Muscle layer of colon (tissue), 2 donors: Measurements from ENCODE around the gene NRP2.
A peak's percentile ranks its signal among the peaks of the same experiment; 100 is the strongest.

Source experiments
- H3K27ac ChIP-seq: one replicate; pipeline ENCODE4 v1.7.0; 2013; ENCODE audit warnings: low read depth, mild to moderate bottlenecking, low read length, moderate library complexity
- H3K27me3 ChIP-seq, 2 donors: one replicate each; pipeline ENCODE4 v1.7.0; 2013; ENCODE audit warnings: low read length in 2 of 2, mild to moderate bottlenecking in 2 of 2; ENCODE audit not compliant: insufficient read depth in 2 of 2, control insufficient read depth in 1 of 2
- H3K36me3 ChIP-seq: one replicate; pipeline ENCODE4 v1.7.0; 2013; ENCODE audit warnings: mild to moderate bottlenecking, low read length; ENCODE audit not compliant: insufficient read depth
- H3K4me1 ChIP-seq: one replicate; pipeline ENCODE4 v1.7.0; 2013; ENCODE audit warnings: mild to moderate bottlenecking, low read length; ENCODE audit not compliant: insufficient read depth
- H3K4me3 ChIP-seq, 2 donors: one replicate each; pipeline ENCODE4 v1.7.0; 2013; ENCODE audit warnings: low read length in 2 of 2, low read depth in 1 of 2, mild to moderate bottlenecking in 1 of 2, moderate library complexity in 1 of 2
- H3K9ac ChIP-seq: one replicate; pipeline ENCODE4 v1.7.0; 2013; ENCODE audit warnings: low read length
- H3K9me3 ChIP-seq: one replicate; pipeline ENCODE4 v1.7.0; 2013; ENCODE audit warnings: mild to moderate bottlenecking, low read length
- donor health status: abdominal sarcoma.
- donor health status: Adenocarcinoma of cecum.

The NRP2 gene

DNA sequence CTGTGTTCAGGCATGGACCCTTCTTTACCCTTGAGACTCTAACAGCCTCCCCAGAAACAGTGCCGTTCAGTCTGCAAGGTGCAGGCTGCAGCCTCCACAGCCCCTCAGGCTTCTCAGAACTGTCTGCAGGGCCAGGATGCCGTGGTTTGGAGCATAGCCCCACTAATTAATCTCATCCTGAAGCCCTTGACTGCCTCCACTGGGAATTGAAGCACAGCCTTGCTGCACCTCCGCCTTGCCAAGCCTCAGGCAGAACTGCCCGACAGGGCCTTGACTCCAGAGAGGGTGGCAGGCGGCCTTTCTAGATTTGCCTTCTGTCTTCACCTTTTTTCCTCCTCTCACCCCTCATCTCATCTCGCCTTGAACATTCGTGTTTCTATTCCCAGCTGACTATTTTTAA lies 119.8 kb downstream of the NRP2 start:
- Histone ChIP-seq H3K4me1 (peaks cover 53% of the 10 kb centered on the region), H3K4me3 (no peak overlapping the region), H3K9ac (peak overlapping the region; percentile 45), H3K27me3 (no peaks in the 10 kb centered on the region), H3K9me3 (no peaks in the 10 kb centered on the region), H3K27ac (peak overlapping the region; percentile 91), H3K36me3 (no peaks in the 10 kb centered on the region)

DNA sequence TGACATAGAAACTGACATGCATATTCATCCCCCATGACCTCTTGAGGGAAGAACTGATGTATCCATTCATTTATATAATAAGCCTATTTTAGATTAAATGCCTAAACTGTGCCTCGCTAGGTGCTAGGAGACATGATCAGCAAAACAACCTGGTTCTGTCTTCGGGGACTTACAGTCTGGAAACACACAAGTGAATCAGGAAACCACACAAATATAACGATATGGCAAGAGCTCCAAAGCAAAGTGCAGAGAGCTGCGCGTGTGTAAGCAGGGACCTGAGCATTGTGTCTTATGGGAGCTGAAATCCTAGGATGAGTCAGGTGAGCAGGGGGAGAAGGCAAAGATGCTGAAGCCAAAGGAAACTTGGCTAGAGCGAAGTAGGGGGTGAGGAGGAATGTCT lies 120.6 kb downstream of the NRP2 start:
- H3K9me3 ChIP-seq: no peaks in the 10 kb centered on the region
- H3K4me3 ChIP-seq: no peak overlapping the region
- peak overlapping the region; percentile 91 for H3K27ac ChIP-seq
- no peaks in the 10 kb centered on the region for H3K27me3 ChIP-seq
- no peaks in the 10 kb centered on the region for H3K36me3 ChIP-seq
- H3K4me1 ChIP-seq: peaks cover 45% of the 10 kb centered on the region
- H3K9ac ChIP-seq: no peak overlapping the region

DNA sequence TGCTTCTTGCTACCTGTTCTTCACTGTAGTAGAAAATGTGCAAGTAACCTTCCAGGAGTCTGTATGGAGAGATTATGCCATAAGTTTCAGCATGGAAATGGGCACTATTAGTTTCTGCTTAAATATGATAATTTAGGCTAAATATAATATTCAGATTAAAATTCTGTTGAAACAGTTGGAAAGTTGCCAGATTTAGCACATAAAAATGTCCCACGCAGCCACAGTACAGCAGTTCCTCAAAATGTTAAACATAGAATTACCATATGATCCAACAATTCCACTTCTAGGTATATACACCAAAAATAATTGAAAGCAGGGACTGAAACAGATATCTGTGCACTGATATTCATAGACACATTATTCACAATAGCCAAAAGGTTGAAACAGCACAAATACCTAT lies 121.2 kb downstream of the NRP2 start:
- Histone ChIP-seq H3K36me3 (no peaks in the 10 kb centered on the region), H3K27ac (no peak overlapping the region), H3K27me3 (no peaks in the 10 kb centered on the region), H3K4me1 (peaks cover 41% of the 10 kb centered on the region), H3K4me3 (no peak overlapping the region), H3K9ac (no peak overlapping the region), H3K9me3 (no peaks in the 10 kb centered on the region)

DNA sequence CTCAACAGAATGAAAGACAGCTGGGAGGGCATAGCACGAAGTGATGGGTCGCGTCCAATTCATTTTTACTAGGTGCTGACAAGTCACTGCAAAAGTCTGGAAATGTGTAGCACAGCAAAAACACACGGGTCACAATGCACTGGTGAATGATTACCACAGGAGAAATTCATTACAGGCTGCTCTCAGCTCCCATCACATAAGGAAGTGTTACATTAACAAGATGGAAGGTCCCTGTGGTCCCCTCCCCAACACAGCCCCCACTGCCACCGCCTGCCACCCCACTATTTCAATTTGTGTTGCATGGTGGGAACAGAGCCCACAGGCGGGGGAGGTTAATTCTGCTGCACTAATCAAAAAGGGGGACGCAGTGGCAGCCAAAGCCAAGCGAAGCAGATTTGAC lies 122.8 kb downstream of the NRP2 start:
- H3K27ac ChIP-seq: no peak overlapping the region

DNA sequence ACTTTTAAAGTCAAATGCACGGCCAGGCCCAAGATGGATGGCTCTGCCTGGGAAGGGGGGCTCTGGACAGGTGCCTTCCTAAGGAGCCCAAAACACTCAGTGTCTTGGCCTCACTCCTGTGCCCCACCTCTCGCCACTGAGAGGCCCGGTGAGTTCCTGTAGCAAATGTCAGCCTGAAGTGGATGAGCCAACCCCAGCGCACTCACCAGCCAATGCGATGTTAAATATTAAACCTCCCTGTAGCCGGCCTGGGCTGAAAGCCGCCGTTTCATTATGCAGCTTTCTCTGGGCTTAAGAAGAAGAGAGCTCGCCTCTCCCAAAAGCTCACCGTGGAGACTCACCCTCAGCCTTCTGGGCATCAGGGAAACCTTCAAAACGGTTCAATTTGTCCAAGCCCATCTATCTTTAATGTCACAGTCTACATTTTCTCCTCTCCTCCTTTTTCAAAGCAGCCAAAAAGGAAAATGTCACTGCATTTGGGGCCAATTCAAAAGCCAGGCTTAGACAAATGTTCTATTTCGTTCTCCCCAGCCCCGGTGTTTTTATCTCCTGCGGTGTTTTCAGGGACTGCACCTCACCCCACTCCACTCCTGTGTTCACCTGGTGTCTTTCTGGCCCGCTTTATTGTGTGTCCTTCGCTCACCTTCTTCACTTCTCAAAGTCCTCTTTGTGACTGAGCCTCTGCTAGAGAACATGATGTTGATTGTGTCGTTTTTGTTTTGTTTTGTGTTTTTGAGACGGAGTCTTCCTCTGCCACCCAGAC lies 124.0 kb downstream of the NRP2 start:
- Histone ChIP-seq H3K9ac (no peak overlapping the region), H3K36me3 (no peaks in the 10 kb centered on the region), H3K27ac (no peak overlapping the region), H3K4me1 (peaks cover 31% of the 10 kb centered on the region), H3K9me3 (no peaks in the 10 kb centered on the region), H3K27me3 (no peaks in the 10 kb centered on the region), H3K4me3 (no peak overlapping the region)

More for the DNA sequence above, 122.8 kb downstream of the NRP2 start:
- no peaks in the 10 kb centered on the region for H3K27me3 ChIP-seq
- no peak overlapping the region for H3K9ac ChIP-seq
- no peak overlapping the region for H3K4me3 ChIP-seq
- peaks cover 43% of the 10 kb centered on the region for H3K4me1 ChIP-seq
- no peaks in the 10 kb centered on the region for H3K9me3 ChIP-seq
- H3K36me3 ChIP-seq: no peaks in the 10 kb centered on the region

DNA sequence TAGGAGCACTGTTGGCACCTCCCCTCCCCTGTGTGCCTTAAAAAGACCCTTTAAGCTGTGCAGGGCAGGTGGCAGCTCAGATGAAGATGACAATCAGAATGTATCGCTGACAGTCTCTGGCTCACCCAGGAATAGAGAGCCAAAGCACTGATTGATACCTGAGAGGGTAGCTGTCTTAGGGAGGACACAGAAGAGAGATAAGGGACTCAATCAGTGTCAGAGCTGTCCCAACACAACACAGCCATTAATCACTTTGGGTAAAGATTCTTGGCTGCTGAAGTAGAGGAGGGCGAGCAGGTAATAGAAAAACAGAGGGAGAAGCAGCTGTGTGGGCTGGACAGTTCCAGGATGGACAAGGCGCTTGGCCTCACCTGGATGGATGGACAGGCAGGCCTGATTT lies 124.9 kb downstream of the NRP2 start:
- H3K27me3 ChIP-seq: no peaks in the 10 kb centered on the region
- H3K9ac ChIP-seq: no peak overlapping the region
- no peak overlapping the region for H3K27ac ChIP-seq
- no peaks in the 10 kb centered on the region for H3K36me3 ChIP-seq
- H3K9me3 ChIP-seq: no peaks in the 10 kb centered on the region
- no peak overlapping the region for H3K4me3 ChIP-seq
- peaks cover 22% of the 10 kb centered on the region for H3K4me1 ChIP-seq

DNA sequence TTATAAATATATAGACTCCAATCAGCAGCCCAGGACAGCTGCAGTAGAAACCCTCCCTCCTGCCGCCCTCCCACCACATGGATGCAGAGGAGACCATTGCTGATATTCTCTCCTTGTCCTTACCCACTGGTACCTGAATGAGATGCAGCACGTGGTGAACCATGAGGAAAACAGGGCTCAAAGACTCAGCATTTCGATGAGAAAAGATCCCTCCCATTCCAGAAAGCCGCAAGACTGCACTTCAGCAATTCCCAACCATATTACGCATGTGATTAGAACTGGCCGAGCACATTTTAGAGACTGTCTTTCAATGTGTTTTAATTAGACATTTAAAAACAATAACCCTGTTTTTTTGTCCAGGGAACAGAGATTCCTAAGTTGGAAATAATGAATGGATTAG lies 125.5 kb downstream of the NRP2 start:
- H3K4me1 ChIP-seq: peaks cover 17% of the 10 kb centered on the region
- no peaks in the 10 kb centered on the region for H3K36me3 ChIP-seq
- H3K27ac ChIP-seq: no peak overlapping the region
- H3K9ac ChIP-seq: no peak overlapping the region
- no peak overlapping the region for H3K4me3 ChIP-seq
- no peaks in the 10 kb centered on the region for H3K27me3 ChIP-seq
- no peaks in the 10 kb centered on the region for H3K9me3 ChIP-seq

DNA sequence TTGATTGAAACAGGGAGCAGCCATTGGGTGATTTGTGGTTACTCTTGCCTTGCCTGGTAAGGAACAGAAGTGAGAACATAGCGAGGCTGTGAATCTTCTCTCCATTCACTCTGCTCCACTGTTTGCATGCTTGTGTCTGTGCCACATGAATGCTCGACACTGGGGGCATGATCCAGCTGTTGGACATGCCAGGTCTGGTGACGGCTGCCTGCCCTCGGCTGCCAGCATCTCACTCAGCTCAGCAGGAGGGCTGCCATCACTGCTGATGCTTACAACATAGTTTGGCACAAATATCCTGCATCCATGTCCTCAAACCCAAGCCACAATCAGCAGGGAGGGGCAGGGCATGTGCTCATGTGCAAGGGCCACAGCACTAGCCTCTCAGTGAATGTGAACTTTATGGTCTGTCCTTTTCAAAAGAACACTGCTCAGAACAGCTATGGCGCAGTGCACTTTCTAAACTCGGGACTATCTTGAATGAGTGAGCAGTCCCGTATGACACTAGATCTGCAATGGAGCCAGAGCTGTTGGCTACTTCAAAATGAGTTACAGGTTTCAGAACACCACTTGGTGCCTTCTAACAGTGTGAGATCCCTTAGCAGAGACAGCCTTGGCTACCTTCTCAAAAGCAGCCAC lies 126.3 kb downstream of the NRP2 start:
- no peaks in the 10 kb centered on the region for H3K27me3 ChIP-seq
- H3K9me3 ChIP-seq: no peaks in the 10 kb centered on the region
- H3K9ac ChIP-seq: no peak overlapping the region
- H3K4me3 ChIP-seq: no peak overlapping the region
- H3K36me3 ChIP-seq: no peaks in the 10 kb centered on the region
- H3K27ac ChIP-seq: no peak overlapping the region
- H3K4me1 ChIP-seq: peaks cover 13% of the 10 kb centered on the region

DNA sequence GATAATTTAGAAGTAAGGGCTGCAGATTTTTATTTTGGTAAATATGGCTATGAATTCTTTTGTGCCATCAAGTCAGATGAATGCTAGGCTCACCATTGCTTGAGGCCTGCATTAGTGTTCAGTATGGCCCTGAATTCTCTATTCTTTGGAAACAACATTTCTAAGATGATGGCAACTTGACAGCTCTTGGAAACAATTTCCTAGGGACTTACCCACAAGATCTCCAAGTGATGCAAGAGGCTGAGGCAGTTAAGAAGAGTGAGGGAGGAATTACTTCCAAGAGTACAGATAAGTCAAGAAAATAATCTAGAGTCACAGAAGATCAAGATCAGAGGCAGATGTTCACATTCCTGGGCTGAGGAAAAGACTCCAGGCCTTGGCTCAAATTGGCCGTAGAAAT lies 129.1 kb downstream of the NRP2 start:
- Histone ChIP-seq H3K4me1 (peaks cover 22% of the 10 kb centered on the region), H3K9me3 (no peaks in the 10 kb centered on the region), H3K36me3 (no peaks in the 10 kb centered on the region), H3K9ac (no peak overlapping the region), H3K27me3 (no peaks in the 10 kb centered on the region), H3K27ac (no peak overlapping the region), H3K4me3 (no peak overlapping the region)

DNA sequence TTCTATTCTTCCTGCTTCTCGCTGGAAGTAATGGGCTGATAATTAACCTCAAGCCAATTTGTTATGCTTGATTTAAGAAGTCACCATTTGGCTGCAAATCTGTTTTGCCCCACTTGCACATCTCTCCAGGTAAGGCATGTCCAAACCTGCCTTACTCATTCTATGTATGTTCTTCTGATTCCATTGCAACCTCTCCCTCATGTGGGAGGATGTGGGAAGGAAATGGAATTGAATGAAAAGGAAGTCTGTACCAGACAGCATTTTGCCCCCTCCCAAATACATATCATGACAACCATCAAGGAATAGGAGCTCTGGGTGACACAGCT lies 131.7 kb downstream of the NRP2 start:
- Histone ChIP-seq H3K4me3 (no peak overlapping the region), H3K9ac (no peak overlapping the region), H3K27ac (no peak overlapping the region), H3K27me3 (no peaks in the 10 kb centered on the region), H3K9me3 (no peaks in the 10 kb centered on the region), H3K36me3 (no peaks in the 10 kb centered on the region), H3K4me1 (peaks cover 17% of the 10 kb centered on the region)

DNA sequence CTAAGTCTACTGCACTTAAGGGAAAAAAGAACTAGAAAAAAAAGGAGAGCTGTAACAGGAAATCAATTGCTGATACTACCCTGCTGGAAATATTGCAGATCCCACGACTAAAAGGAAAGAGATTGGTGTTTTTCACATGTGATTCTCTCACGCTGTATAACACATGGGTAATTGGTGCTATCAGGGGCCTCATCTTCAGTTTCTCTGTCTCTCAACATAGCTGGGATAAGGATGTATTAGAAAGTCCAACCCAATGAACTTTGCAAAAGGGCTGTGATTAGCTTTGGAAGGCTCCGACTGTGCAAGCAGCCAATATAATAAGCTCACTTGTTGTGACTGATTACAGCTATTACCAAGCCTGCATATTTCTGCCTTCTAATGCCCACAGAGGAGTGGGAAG lies 133.4 kb downstream of the NRP2 start:
- H3K36me3 ChIP-seq: no peaks in the 10 kb centered on the region
- H3K4me1 ChIP-seq: peaks cover 11% of the 10 kb centered on the region
- H3K9ac ChIP-seq: no peak overlapping the region
- H3K27me3 ChIP-seq: no peaks in the 10 kb centered on the region
- no peak overlapping the region for H3K4me3 ChIP-seq
- H3K9me3 ChIP-seq: no peaks in the 10 kb centered on the region
- no peak overlapping the region for H3K27ac ChIP-seq

DNA sequence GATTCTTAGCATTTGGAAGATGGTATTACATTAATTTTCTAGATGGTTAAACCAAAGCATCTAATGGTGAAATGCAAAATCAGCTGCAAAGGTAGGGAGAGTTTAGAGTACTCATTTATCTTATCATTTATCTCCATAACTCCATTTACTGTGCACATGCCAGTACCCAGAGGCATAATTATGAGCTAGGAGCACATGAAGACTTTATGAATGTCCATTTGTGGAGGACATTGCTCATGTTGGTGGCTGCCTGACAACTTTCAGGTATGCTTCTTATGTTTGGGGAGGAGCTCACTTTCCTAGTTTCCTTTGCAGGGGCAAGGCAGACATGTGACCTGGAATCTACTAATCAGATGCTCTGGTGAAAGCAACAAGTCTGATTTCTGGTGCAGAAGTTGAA lies 134.0 kb downstream of the NRP2 start:
- Histone ChIP-seq H3K27me3 (no peaks in the 10 kb centered on the region), H3K9me3 (no peaks in the 10 kb centered on the region), H3K4me1 (peaks cover 11% of the 10 kb centered on the region), H3K27ac (no peak overlapping the region), H3K4me3 (no peak overlapping the region), H3K9ac (no peak overlapping the region), H3K36me3 (no peaks in the 10 kb centered on the region)
